WERI-Rb-1 (cell line): ENCODE results near the gene ABLIM2.

Experiments used
- DNase-seq: peaks from one replicate; pipeline ENCODE4 v3.0.0-alpha.2; 2020
- H3K27ac ChIP-seq: fragments of 250-450 bp; sonication (Bioruptor Pico); 2 replicates; pipeline ENCODE4 v1.5.1; 2020; ENCODE audit warnings: mild to moderate bottlenecking, moderate library complexity
- H3K27me3 ChIP-seq: fragments of 250-450 bp; sonication (Bioruptor Pico); 2 replicates; pipeline ENCODE4 v1.5.1; 2021; ENCODE audit warnings: mild to moderate bottlenecking, low read depth, moderate library complexity; ENCODE audit not compliant: insufficient read depth, severe bottlenecking
- H3K36me3 ChIP-seq: fragments of 250-450 bp; sonication (Bioruptor Pico); 2 replicates; pipeline ENCODE4 v1.5.1; 2020; ENCODE audit warnings: mild to moderate bottlenecking, moderate library complexity
- H3K4me3 ChIP-seq: 2 replicates; pipeline ENCODE4 v1.5.1; 2011; ENCODE audit warnings: low read depth, mild to moderate bottlenecking, control low read depth, low read length
- H3K9me3 ChIP-seq: fragments of 250-450 bp; sonication (Bioruptor Pico); 2 replicates; pipeline ENCODE4 v1.5.1; 2021; ENCODE audit warnings: mild to moderate bottlenecking, moderate library complexity; ENCODE audit not compliant: severe bottlenecking
- TF ChIP-seq, protein P1 (sequence below): IDR thresholded peaks from 2 replicates; pipeline ENCODE4 v1.5.1; 2011; ENCODE audit warnings: low read depth, mild to moderate bottlenecking, control low read depth, inconsistent platforms, low read length

Gene ABLIM2

DNA sequence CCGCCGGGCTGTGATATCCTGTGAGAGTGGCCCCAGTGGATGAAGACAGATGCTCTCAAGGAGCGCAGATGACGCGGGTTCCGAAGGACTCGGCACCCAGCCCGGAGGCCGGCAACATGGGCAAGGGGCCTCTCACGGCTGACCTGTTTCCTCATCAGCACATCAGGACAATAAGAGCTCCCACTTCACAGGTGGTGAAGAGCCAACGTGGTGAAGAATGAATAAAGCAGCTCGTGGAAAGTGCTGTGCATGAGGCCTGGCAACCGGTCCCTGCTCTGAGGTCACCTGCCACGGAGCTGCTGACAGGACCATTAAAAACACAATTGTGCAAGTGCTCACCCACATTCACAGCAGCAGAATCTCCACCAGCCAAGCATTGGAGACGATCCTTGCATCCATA lies 22.9 kb downstream of the ABLIM2 start:
- Histone ChIP-seq H3K27me3 (no peaks in the 10 kb centered on the region), H3K36me3 (no peaks in the 10 kb centered on the region), H3K9me3 (peaks cover 11% of the 10 kb centered on the region), H3K27ac (no peak overlapping the region), H3K4me3 (no peak overlapping the region)
- TF ChIP-seq, protein P1, sequence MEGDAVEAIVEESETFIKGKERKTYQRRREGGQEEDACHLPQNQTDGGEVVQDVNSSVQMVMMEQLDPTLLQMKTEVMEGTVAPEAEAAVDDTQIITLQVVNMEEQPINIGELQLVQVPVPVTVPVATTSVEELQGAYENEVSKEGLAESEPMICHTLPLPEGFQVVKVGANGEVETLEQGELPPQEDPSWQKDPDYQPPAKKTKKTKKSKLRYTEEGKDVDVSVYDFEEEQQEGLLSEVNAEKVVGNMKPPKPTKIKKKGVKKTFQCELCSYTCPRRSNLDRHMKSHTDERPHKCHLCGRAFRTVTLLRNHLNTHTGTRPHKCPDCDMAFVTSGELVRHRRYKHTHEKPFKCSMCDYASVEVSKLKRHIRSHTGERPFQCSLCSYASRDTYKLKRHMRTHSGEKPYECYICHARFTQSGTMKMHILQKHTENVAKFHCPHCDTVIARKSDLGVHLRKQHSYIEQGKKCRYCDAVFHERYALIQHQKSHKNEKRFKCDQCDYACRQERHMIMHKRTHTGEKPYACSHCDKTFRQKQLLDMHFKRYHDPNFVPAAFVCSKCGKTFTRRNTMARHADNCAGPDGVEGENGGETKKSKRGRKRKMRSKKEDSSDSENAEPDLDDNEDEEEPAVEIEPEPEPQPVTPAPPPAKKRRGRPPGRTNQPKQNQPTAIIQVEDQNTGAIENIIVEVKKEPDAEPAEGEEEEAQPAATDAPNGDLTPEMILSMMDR: no peak
- DNase-seq: no peak

DNA sequence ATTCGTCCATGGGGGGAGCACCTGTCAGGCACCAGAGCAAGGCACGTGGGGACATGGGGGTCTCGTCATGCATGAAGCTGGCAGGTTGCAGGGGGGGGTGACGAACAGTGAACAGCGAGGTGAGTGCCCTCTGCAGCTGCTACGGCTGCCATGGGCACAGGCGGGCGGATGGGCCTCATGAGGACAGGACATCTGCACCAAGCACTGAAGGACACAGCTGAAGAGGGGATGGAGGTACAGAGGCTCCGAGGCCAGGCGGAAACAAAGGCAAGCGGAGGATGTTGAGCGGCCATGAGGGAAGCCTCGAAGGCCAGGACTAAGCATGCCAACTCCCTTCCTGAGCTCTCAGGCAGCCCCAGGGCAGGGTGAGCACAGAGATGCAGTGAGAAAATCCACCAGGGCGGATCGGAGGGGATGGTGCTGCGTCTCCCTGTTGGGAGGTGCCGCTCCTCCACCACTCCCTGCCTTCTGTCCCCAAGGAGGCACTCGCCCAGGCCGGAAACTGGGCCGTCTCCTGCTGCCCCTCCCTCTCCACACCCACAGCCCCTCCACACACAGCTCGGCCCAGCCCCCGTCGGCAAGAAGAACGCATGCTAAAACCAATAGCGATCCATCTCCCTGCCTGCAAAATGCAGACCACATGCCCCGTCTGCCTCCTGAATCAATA lies 24.6 kb downstream of the ABLIM2 start:
- TF ChIP-seq, protein P1: no peak
- H3K9me3 ChIP-seq: peaks cover 11% of the 10 kb centered on the region
- no peaks in the 10 kb centered on the region for H3K36me3 ChIP-seq
- no peak overlapping the region for H3K27ac ChIP-seq
- H3K4me3 ChIP-seq: no peak overlapping the region
- no peaks in the 10 kb centered on the region for H3K27me3 ChIP-seq
- DNase-seq: no peak

DNA sequence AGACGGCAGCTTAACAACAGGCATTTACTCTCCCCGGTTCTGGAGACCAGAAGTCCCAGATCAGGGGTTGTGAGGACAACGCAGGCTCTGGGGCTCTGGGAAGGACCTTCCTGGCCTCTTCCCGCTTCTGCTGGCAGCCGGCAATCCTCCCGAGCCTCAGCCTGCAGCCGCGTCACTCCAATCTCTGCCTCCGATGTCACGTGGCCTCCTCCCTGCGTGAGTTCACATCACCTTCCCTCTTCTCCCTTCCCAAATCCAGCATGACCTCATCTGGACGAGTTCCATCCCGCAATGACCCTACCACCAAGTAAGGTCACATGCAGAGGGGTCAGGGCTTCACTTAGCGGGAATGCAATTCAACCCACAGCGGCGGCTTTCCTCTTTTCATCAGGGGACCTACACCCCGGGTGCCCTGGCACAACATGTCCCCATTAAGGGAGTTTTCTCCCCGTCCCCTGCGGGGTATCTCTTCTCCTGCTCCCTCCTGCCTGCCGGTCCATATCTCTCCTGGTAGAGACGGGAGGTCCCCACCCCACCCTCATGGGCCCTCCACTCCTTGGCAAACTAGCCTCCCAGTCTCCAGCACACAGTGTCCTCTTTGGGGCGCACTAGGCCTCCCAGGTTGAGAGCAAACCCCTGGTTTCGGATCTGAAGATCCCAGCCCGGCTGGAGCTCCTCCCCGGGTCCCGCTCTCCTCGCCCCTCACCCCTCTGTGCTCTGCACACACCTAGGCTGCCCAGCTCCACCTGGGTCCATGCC lies 25.5 kb downstream of the ABLIM2 start:
- no peak overlapping the region for H3K27ac ChIP-seq
- peaks cover 5% of the 10 kb centered on the region for H3K9me3 ChIP-seq
- H3K27me3 ChIP-seq: no peaks in the 10 kb centered on the region
- TF ChIP-seq, protein P1: no peak
- no peak for DNase-seq
- no peaks in the 10 kb centered on the region for H3K36me3 ChIP-seq
- H3K4me3 ChIP-seq: no peak overlapping the region

DNA sequence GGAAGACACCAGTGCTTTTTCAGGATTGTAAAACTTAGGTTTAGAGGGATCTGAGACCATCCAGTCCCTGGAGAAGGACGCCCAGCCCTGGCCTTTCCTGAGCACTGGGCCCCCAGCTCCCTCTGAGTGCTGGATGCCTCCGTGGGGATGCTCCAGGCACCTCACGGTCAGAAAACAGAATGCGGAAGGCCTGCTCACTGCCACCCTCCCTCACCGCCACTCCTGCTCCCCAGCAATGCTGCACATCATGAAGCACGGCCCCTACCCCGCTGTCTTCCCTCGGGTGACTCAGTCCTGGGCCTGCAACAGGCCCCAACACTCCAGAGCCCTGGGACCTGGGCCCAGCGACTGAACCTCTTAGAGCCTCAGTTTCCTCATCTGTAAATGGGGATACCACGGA lies 26.2 kb downstream of the ABLIM2 start:
- Histone ChIP-seq H3K4me3 (no peak overlapping the region), H3K27me3 (no peaks in the 10 kb centered on the region), H3K9me3 (no peaks in the 10 kb centered on the region), H3K36me3 (no peaks in the 10 kb centered on the region), H3K27ac (no peak overlapping the region)
- TF ChIP-seq, protein P1: no peak
- no peak for DNase-seq

DNA sequence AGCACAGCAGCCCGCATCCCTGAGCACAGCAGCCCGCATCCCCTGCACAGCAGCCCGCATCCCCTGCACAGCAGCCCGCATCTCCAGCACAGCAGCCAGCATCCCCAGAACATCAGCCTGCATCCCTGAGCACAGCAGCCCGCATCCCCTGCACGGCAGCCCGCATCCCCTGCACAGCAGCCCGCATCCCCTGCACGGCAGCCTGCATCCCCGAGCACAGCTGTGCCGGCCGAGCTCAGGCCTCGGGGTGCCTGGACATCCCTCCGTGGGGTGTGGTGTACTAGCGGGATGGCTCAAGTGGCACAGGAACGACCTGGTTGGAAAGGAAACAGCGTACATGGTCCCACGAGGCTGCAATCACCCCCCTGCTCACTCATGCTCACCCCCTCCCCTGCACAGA lies 26.8 kb downstream of the ABLIM2 start:
- TF ChIP-seq, protein P1: no peak
- H3K36me3 ChIP-seq: no peaks in the 10 kb centered on the region
- no peaks in the 10 kb centered on the region for H3K9me3 ChIP-seq
- H3K27ac ChIP-seq: no peak overlapping the region
- H3K4me3 ChIP-seq: no peak overlapping the region
- no peak for DNase-seq
- H3K27me3 ChIP-seq: no peaks in the 10 kb centered on the region

DNA sequence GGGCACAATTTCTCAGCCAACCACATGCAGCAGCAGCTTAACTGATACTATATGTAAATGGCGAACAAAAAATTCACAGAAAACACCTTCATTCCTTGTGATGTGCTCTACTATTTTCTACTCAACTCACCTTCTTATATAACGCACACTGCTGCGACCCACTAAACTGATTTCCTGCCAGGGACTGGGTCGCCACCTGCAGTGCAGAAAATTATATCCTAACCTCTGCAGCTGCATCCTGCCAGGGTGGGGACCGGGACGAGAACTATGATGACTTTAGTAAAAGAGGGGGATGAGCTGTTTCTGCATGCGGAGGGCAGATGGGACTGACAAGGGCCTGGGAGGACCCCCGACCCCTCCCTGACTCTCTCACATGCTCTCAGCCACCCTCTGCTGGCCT lies 27.4 kb downstream of the ABLIM2 start:
- Histone ChIP-seq H3K27ac (no peak overlapping the region), H3K4me3 (no peak overlapping the region), H3K36me3 (no peaks in the 10 kb centered on the region), H3K27me3 (no peaks in the 10 kb centered on the region), H3K9me3 (no peaks in the 10 kb centered on the region)
- TF ChIP-seq, protein P1: no peak
- DNase-seq: no peak
